Endothelial cell of umbilical vein (primary cell): Measurements from ENCODE around the gene EVC. TPM values are rescaled to one million over a fixed set of nuclear protein-coding genes. Genes with fewer than 3 reads are reported as not detected.

ENCODE experiments used
- BruUV-seq: library from RNA; stranded (reverse); fragments of 400-500 nt; replicated peaks from 2 replicates; lab custom pipeline; 2021; lab: Mats Ljungman, UMichigan
- CTCF ChIA-PET: fragments of 300-600, 350-600 bp; sonication (Branson Sonifier 250); formaldehyde crosslinking; loops from one replicate; lab custom pipeline; 2021; ENCODE audit warnings: antibody characterized with exemption, inconsistent platforms; lab: Charles Lee
- POLR2A ChIA-PET: fragments of 300-600, 350-600 bp; sonication (Branson Sonifier 250); formaldehyde crosslinking; loops from one replicate; lab custom pipeline; 2021; ENCODE audit warnings: antibody characterized with exemption, inconsistent platforms; lab: Charles Lee
- DNase-seq: peaks from one replicate; pipeline ENCODE4 v3.0.0-alpha.2; 2011; ENCODE audit warnings: low read depth, low spot score
- FAIRE-seq: peaks from 2 replicates; lab custom pipeline; 2011; peaks lifted over from hg19 to GRCh38; lab: Jason Lieb, UNC
- H2AFZ ChIP-seq: 2 replicates; pipeline ENCODE4 v1.6.0; 2012; ENCODE audit warnings: low read depth, low read length, control low read depth, inconsistent platforms
- H3K27ac ChIP-seq: 2 replicates; pipeline ENCODE4 v1.5.1; 2011; ENCODE audit warnings: low read depth, mild to moderate bottlenecking, control low read depth, low read length, moderate library complexity; ENCODE audit not compliant: insufficient read depth
- H3K27me3 ChIP-seq, 2 experiments: 2 replicates each; pipeline versions ENCODE4 v1.6.0 to v1.6.1; 2011; ENCODE audit warnings: low read length in 2 of 2, mixed read lengths in 1 of 2; ENCODE audit not compliant: control insufficient read depth in 2 of 2, insufficient read depth in 2 of 2
- H3K36me3 ChIP-seq, 2 experiments: 2 replicates in 1 of 2; 3 replicates in 1 of 2; pipeline ENCODE4 v1.5.1; 2011; ENCODE audit warnings: low read length in 2 of 2, mild to moderate bottlenecking in 1 of 2, moderate library complexity in 1 of 2; ENCODE audit not compliant: control insufficient read depth in 2 of 2, insufficient read depth in 2 of 2; ENCODE audit errors: extremely low read depth in 1 of 2
- H3K4me1 ChIP-seq: 3 replicates; pipeline ENCODE4 v1.5.1; 2011; ENCODE audit warnings: mild to moderate bottlenecking, low read length; ENCODE audit not compliant: control insufficient read depth, insufficient read depth; ENCODE audit errors: extremely low read depth
- H3K4me2 ChIP-seq: 2 replicates; pipeline ENCODE4 v1.6.1; 2011; ENCODE audit warnings: low read length, control low read depth, mixed read lengths; ENCODE audit not compliant: insufficient read depth
- H3K4me3 ChIP-seq, 3 experiments: fragments of 200-600 bp in 1 of 3; sonication (generic), shearing (Covaris generic) in 1 of 3; replicated peaks in 1 of 3; 2 replicates each; pipeline ENCODE4 v1.5.1; 2011 to 2016; ENCODE audit warnings: control low read depth in 3 of 3, low read length in 3 of 3, mild to moderate bottlenecking in 2 of 3, inconsistent platforms in 1 of 3, low read depth in 1 of 3, moderate library complexity in 1 of 3; ENCODE audit not compliant: insufficient read depth in 1 of 3
- H3K79me2 ChIP-seq: 2 replicates; pipeline ENCODE4 v1.6.0; 2012; ENCODE audit warnings: low read length, inconsistent platforms; ENCODE audit not compliant: control insufficient read depth, insufficient read depth
- H3K9ac ChIP-seq: replicated peaks from 2 replicates; pipeline ENCODE3; 2011; ENCODE audit warnings: low read length, control low read depth; ENCODE audit not compliant: insufficient read depth; ENCODE audit errors: extremely low read depth
- H3K9me1 ChIP-seq: replicated peaks from 3 replicates; pipeline ENCODE4 v1.6.0; 2011; ENCODE audit warnings: mild to moderate bottlenecking, low read length; ENCODE audit not compliant: control insufficient read depth, insufficient read depth; ENCODE audit errors: extremely low read depth
- H3K9me3 ChIP-seq: replicated peaks from 2 replicates; pipeline ENCODE4 v1.5.1; 2012; ENCODE audit warnings: low read length, inconsistent platforms; ENCODE audit not compliant: control insufficient read depth, insufficient read depth
- H4K20me1 ChIP-seq: replicated peaks from 2 replicates; pipeline ENCODE3; 2011; ENCODE audit warnings: mild to moderate bottlenecking, low read length; ENCODE audit not compliant: control insufficient read depth, insufficient read depth; ENCODE audit errors: extremely low read depth
- CTCF ChIP-seq, 2 donors: IDR thresholded peaks; 1 replicate in 1 of 2; 2 replicates in 1 of 2; pipeline ENCODE4 v1.5.1; 2011; ENCODE audit warnings: low read length in 2 of 2, mild to moderate bottlenecking in 2 of 2, moderate library complexity in 2 of 2, control low read depth in 1 of 2, inconsistent platforms in 1 of 2, low read depth in 1 of 2; ENCODE audit not compliant: insufficient read depth in 1 of 2; ENCODE audit errors: extremely low read depth in 1 of 2
- EZH2 ChIP-seq: IDR thresholded peaks from 2 replicates; pipeline ENCODE4 v1.6.1; 2012; ENCODE audit warnings: borderline replicate concordance, low read depth, mild to moderate bottlenecking, moderate library complexity, low read length, inconsistent platforms; ENCODE audit not compliant: severe bottlenecking
- FOS ChIP-seq: IDR thresholded peaks from 2 replicates; pipeline ENCODE4 v1.6.1; 2011; ENCODE audit warnings: mild to moderate bottlenecking, low read length, moderate library complexity, borderline replicate concordance; ENCODE audit not compliant: insufficient read depth
- GATA2 ChIP-seq: IDR thresholded peaks from 2 replicates; pipeline ENCODE4 v1.7.0; 2011; ENCODE audit warnings: low read depth, mild to moderate bottlenecking, moderate library complexity, mixed read lengths, low read length; ENCODE audit not compliant: insufficient read length, insufficient read depth
- JUN ChIP-seq: IDR thresholded peaks from 2 replicates; pipeline ENCODE4 v1.6.1; 2011; ENCODE audit warnings: borderline replicate concordance, low read depth; ENCODE audit not compliant: insufficient read length, insufficient read depth
- MAX ChIP-seq: IDR thresholded peaks from 2 replicates; pipeline ENCODE4 v1.6.1; 2011; ENCODE audit not compliant: insufficient read depth, insufficient read length
- MYC ChIP-seq: IDR thresholded peaks from one replicate; pipeline ENCODE4 v1.6.1; 2011; ENCODE audit warnings: mild to moderate bottlenecking, low read depth, low read length
- POLR2A ChIP-seq: IDR thresholded peaks from 2 replicates; pipeline ENCODE4 v1.6.1; 2012; ENCODE audit warnings: low read depth, mild to moderate bottlenecking, control low read depth, low read length
- POLR2AphosphoS5 ChIP-seq: IDR thresholded peaks from 2 replicates; pipeline ENCODE4 v1.6.1; 2012; ENCODE audit warnings: low read depth, mild to moderate bottlenecking, control low read depth, low read length, moderate library complexity; ENCODE audit not compliant: insufficient read depth
- dilution Hi-C: fragments of 300-500 bp; cut with MboI; formaldehyde crosslinking; loops from one replicate; pipeline ENCODE4 v1.15.0; 2019; ENCODE audit warnings: low sequenced_read_pairs; ENCODE audit not compliant: extremely low pct_ligation_motif_present
- intact Hi-C: fragments of 100-400 bp; cut with micrococcal nuclease; formaldehyde crosslinking; loops from one replicate; pipeline ENCODE4 v1.10.0; 2022
- polyA plus RNA-seq, 4 experiments: library from polyadenylated mRNA; depleted of rRNA in 3 of 4; stranded (reverse) in 3 of 4; unstranded in 1 of 4; fragments of >200 nt; gene quantifications; 2 replicates each; pipeline versions ENCODE4 v1.2.1 to v1.2.3, GENCODE V29; 2011 to 2012; ENCODE audit warnings: missing spikeins in 1 of 4
- total RNA-seq: library from RNA; stranded (reverse); gene quantifications from 2 replicates; pipeline ENCODE4 v1.2.3, GENCODE V29; 2021

The EVC gene
- total and polyA plus RNA-seq, 2 donors (not counting 3 experiments of a cell fraction or from before 2014, with no cell fraction given) = 6.3 to 31.6 TPM

GRCh38 chr4:5693871-5694270 is 17.1 kb upstream of the EVC start:
- ChIA-PET POLR2A (no interaction called here), CTCF (no interaction called here)
- Histone ChIP-seq H3K27ac (no peak overlapping the region), H3K9me3 (no peaks in the 10 kb centered on the region), H2AFZ (no peak overlapping the region), H3K4me2 (no peak overlapping the region), H3K36me3 (peaks cover 5 to 29% of the 10 kb centered on the region in 2 experiments), H3K9me1 (no peaks in the 10 kb centered on the region), H3K9ac (no peak overlapping the region), H3K27me3 (no peaks in the 10 kb centered on the region), H3K4me3 (no peak overlapping the region), H4K20me1 (no peaks in the 10 kb centered on the region), H3K4me1 (no peaks in the 10 kb centered on the region), H3K79me2 (no peaks in the 10 kb centered on the region)
- DNase-seq (no peak), FAIRE-seq (no peak)
- no peak for TF ChIP-seq CTCF (IDR thresholded peaks at IDR 0.05; ENCODE audit: extremely low read depth in 1 of 2, insufficient read depth in 1 of 2, low read depth in 1 of 2, low read length in 2 of 2)
- TF ChIP-seq MYC = no peak
- TF ChIP-seq POLR2AphosphoS5 = no peak
- TF ChIP-seq MAX = no peak
- no peak for TF ChIP-seq GATA2
- no peak for TF ChIP-seq FOS
- no peak for TF ChIP-seq JUN
- no peak for TF ChIP-seq EZH2
- TF ChIP-seq POLR2A = no peak
- BruUV-seq = no TSS peak
- intact Hi-C loops = no loop called here
- dilution Hi-C loops = no loop called here
